HEK293 (cell line): ENCODE measurements around the gene CDC25A.

Experiments used
- BCL11A ChIP-seq: fragments of 450-650 bp; formaldehyde crosslinking; IDR thresholded peaks from 2 replicates; pipeline ENCODE4 v1.5.1; 2016; ENCODE audit warnings: low read depth, missing biosample characterization, missing genetic modification characterization
- GLIS2 ChIP-seq: fragments of 450-650 bp; formaldehyde crosslinking; IDR thresholded peaks from 2 replicates; pipeline ENCODE4 v1.5.1; 2016; ENCODE audit warnings: missing biosample characterization, missing genetic modification characterization
- KLF9 ChIP-seq: fragments of 450-650 bp; formaldehyde crosslinking; IDR thresholded peaks from 2 replicates; pipeline ENCODE4 v1.5.1; 2016; ENCODE audit warnings: missing biosample characterization, missing genetic modification characterization, low read depth
- SP2 ChIP-seq: fragments of 450-650 bp; formaldehyde crosslinking; IDR thresholded peaks from 2 replicates; pipeline ENCODE4 v1.5.1; 2016; ENCODE audit warnings: missing biosample characterization, missing genetic modification characterization
- YY1 ChIP-seq: fragments of 450-650 bp; formaldehyde crosslinking; IDR thresholded peaks from 2 replicates; pipeline ENCODE4 v1.5.1; 2018; ENCODE audit warnings: missing biosample characterization, missing genetic modification characterization
- ZBTB17 ChIP-seq: fragments of 450-650 bp; formaldehyde crosslinking; IDR thresholded peaks from 2 replicates; pipeline ENCODE4 v1.5.1; 2016; ENCODE audit warnings: missing biosample characterization, missing genetic modification characterization
- ZIC2 ChIP-seq: fragments of 450-650 bp; formaldehyde crosslinking; IDR thresholded peaks from 2 replicates; pipeline ENCODE4 v1.5.1; 2016; ENCODE audit warnings: missing biosample characterization, missing genetic modification characterization
- ZNF214 ChIP-seq: fragments of 450-650 bp; formaldehyde crosslinking; IDR thresholded peaks from 2 replicates; pipeline ENCODE4 v1.5.1; 2017; ENCODE audit warnings: missing biosample characterization, mild to moderate bottlenecking, missing genetic modification characterization, borderline replicate concordance
- ZNF24 ChIP-seq: fragments of 450-650 bp; formaldehyde crosslinking; IDR thresholded peaks from 2 replicates; pipeline ENCODE4 v1.5.1; 2016; ENCODE audit warnings: missing biosample characterization, missing genetic modification characterization
- ZNF324 ChIP-seq: fragments of 450-650 bp; formaldehyde crosslinking; IDR thresholded peaks from 2 replicates; pipeline ENCODE4 v1.5.1; 2016; ENCODE audit warnings: missing biosample characterization, missing genetic modification characterization
- ZNF335 ChIP-seq: fragments of 450-650 bp; formaldehyde crosslinking; conservative IDR thresholded peaks from 2 replicates; pipeline ENCODE4 v1.5.1; 2016; ENCODE audit warnings: missing biosample characterization, missing genetic modification characterization
- ZNF473 ChIP-seq: fragments of 450-650 bp; formaldehyde crosslinking; IDR thresholded peaks from 2 replicates; pipeline ENCODE4 v1.5.1; 2017; ENCODE audit warnings: missing biosample characterization, missing genetic modification characterization
- ZNF48 ChIP-seq: fragments of 450-650 bp; formaldehyde crosslinking; IDR thresholded peaks from 2 replicates; pipeline ENCODE4 v1.5.1; 2016; ENCODE audit warnings: missing biosample characterization, missing genetic modification characterization
- ZNF596 ChIP-seq: fragments of 450-650 bp; IDR thresholded peaks from 2 replicates; pipeline ENCODE4 v1.5.0; 2018; ENCODE audit warnings: missing biosample characterization, mild to moderate bottlenecking, missing genetic modification characterization, moderate library complexity
- ZNF623 ChIP-seq: fragments of 450-650 bp; formaldehyde crosslinking; IDR thresholded peaks from 2 replicates; pipeline ENCODE4 v1.5.1; 2016; ENCODE audit warnings: missing biosample characterization, missing genetic modification characterization
- ZNF629 ChIP-seq: fragments of 450-650 bp; formaldehyde crosslinking; IDR thresholded peaks from 2 replicates; pipeline ENCODE4 v1.5.1; 2017; ENCODE audit warnings: missing biosample characterization, missing genetic modification characterization
- ZNF660 ChIP-seq: fragments of 450-650 bp; IDR thresholded peaks from 2 replicates; pipeline ENCODE4 v1.5.1; 2018; ENCODE audit warnings: missing biosample characterization, mild to moderate bottlenecking, missing genetic modification characterization
- ZNF677 ChIP-seq: fragments of 450-650 bp; IDR thresholded peaks from 2 replicates; pipeline ENCODE4 v1.5.0; 2018; ENCODE audit warnings: missing biosample characterization, mild to moderate bottlenecking, missing genetic modification characterization, moderate library complexity
- ZNF777 ChIP-seq: fragments of 450-650 bp; formaldehyde crosslinking; IDR thresholded peaks from 2 replicates; pipeline ENCODE4 v1.5.1; 2017; ENCODE audit warnings: missing biosample characterization, missing genetic modification characterization, borderline replicate concordance
- ZXDB ChIP-seq: fragments of 450-650 bp; formaldehyde crosslinking; IDR thresholded peaks from 2 replicates; pipeline ENCODE4 v1.5.1; 2016; ENCODE audit warnings: missing biosample characterization, missing genetic modification characterization
- TF ChIP-seq, protein P1 (sequence below): fragments of 450-650 bp; formaldehyde crosslinking; IDR thresholded peaks from 2 replicates; pipeline ENCODE4 v1.5.1; 2017; ENCODE audit warnings: missing biosample characterization, missing genetic modification characterization
- TF ChIP-seq, protein P2 (sequence below): fragments of 450-650 bp; formaldehyde crosslinking; IDR thresholded peaks from 2 replicates; pipeline ENCODE4 v1.5.1; 2016; ENCODE audit warnings: missing biosample characterization, missing genetic modification characterization
- TF ChIP-seq, protein P3 (sequence below): fragments of 450-650 bp; formaldehyde crosslinking; IDR thresholded peaks from 2 replicates; pipeline ENCODE4 v1.5.1; 2016; ENCODE audit warnings: missing biosample characterization, missing genetic modification characterization
- TF ChIP-seq, protein P4 (sequence below): fragments of 450-650 bp; formaldehyde crosslinking; IDR thresholded peaks from 2 replicates; pipeline ENCODE4 v1.5.1; 2016; ENCODE audit warnings: missing biosample characterization, missing genetic modification characterization
- TF ChIP-seq, protein P5 (sequence below): fragments of 450-650 bp; formaldehyde crosslinking; IDR thresholded peaks from 2 replicates; pipeline ENCODE4 v1.5.1; 2016; ENCODE audit warnings: missing biosample characterization, missing genetic modification characterization
- TF ChIP-seq, protein P6 (sequence below): fragments of 450-650 bp; formaldehyde crosslinking; conservative IDR thresholded peaks from 2 replicates; pipeline ENCODE4 v1.5.1; 2016; ENCODE audit warnings: low read depth, missing biosample characterization, missing genetic modification characterization

The CDC25A gene

DNA sequence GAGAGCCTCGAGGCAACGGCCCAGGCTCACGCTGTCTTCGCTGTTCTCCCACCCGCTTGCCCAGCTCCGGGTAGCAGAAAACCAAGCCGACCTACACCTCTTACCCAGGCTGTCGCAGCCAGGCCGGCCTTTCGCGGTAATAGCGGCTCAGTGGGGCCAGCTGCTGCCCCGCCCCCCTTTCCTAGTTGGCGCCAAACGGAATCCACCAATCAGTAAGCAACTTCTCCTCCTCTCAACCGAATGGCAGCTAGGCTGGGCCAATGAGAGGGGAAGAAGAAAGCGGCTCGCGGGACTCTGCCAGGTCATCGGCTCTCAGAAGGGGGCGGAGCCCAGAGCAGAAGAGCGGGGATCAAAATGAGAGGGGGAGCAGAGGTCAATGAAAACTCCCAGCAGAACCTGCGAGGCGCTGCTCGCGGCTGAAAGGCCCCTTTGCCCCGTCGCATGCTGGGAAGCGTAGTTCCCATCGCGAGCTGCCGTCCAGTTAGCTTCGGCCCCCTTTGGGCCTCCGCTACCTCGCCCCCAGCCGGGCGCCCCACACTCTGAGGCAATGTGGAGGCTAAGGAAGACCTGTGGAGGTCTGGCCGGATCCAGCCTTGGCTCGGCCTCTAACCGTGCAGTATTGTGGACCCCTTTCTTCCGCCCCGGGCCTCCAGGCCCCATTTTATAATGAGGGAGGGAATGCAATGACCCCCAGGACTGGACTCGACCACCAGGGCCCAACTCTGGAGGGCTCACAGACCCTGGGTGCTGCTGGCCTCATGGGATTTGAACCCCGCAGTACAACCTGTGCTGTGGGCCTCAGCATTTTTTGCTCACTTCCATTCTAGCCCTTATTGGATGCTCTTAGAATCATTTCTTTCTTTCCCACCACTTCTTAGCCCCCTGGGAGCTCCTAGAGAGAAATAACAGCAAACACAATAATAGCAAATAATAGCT is at the start of gene CDC25A (continued):
- TF ChIP-seq ZBTB17 (tag by site-specific recombination) (peak; percentile 99), ZNF214 (no peak), ZNF660 (tag by site-specific recombination) (peak; percentile 11; the same call in 1 of the 2 replicates), ZNF324 (0 out of 2 replicates have a peak, but pooled peaks have one; percentile 49), ZNF24 (tag by site-specific recombination) (0 out of 2 replicates have a peak, but pooled peaks have one; percentile 12), ZNF48 (tag by site-specific recombination) (no peak), ZNF623 (no peak), GLIS2 (peak; percentile 76), ZNF473 (no peak), SP2 (tag by site-specific recombination) (peak; percentile 98), ZNF596 (tag by site-specific recombination) (no peak), ZNF777 (peak; percentile 57; the same call in 1 of the 2 replicates), BCL11A (no peak; the same call in 1 of the 2 replicates), KLF9 (tag by site-specific recombination) (peak; percentile 99), ZXDB (peak; percentile 57), ZNF629 (peak; percentile 49; the same call in 1 of the 2 replicates), ZNF677 (tag by site-specific recombination) (0 out of 2 replicates have a peak, but pooled peaks have one; percentile 15), ZNF335 (tag by site-specific recombination) (peak; percentile 89), ZIC2 (tag by site-specific recombination) (0 out of 2 replicates have a peak, but pooled peaks have one; percentile 15), YY1 (tag by site-specific recombination) (peak; percentile 61)
- TF ChIP-seq, protein P1, sequence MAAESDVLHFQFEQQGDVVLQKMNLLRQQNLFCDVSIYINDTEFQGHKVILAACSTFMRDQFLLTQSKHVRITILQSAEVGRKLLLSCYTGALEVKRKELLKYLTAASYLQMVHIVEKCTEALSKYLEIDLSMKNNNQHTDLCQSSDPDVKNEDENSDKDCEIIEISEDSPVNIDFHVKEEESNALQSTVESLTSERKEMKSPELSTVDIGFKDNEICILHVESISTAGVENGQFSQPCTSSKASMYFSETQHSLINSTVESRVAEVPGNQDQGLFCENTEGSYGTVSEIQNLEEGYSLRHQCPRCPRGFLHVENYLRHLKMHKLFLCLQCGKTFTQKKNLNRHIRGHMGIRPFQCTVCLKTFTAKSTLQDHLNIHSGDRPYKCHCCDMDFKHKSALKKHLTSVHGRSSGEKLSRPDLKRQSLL: no peak
- TF ChIP-seq, protein P2, sequence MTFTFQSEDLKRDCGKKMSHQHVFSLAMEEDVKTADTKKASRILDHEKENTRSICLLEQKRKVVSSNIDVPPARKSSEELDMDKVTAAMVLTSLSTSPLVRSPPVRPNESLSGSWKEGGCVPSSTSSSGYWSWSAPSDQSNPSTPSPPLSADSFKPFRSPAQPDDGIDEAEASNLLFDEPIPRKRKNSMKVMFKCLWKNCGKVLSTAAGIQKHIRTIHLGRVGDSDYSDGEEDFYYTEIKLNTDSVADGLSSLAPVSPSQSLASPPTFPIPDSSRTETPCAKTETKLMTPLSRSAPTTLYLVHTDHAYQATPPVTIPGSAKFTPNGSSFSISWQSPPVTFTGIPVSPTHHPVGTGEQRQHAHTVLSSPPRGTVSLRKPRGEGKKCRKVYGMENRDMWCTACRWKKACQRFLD (tag by site-specific recombination): 0 out of 2 replicates have a peak, but pooled peaks have one; percentile 85
- TF ChIP-seq, protein P3, sequence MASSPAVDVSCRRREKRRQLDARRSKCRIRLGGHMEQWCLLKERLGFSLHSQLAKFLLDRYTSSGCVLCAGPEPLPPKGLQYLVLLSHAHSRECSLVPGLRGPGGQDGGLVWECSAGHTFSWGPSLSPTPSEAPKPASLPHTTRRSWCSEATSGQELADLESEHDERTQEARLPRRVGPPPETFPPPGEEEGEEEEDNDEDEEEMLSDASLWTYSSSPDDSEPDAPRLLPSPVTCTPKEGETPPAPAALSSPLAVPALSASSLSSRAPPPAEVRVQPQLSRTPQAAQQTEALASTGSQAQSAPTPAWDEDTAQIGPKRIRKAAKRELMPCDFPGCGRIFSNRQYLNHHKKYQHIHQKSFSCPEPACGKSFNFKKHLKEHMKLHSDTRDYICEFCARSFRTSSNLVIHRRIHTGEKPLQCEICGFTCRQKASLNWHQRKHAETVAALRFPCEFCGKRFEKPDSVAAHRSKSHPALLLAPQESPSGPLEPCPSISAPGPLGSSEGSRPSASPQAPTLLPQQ: peak; percentile 96
- TF ChIP-seq, protein P4, sequence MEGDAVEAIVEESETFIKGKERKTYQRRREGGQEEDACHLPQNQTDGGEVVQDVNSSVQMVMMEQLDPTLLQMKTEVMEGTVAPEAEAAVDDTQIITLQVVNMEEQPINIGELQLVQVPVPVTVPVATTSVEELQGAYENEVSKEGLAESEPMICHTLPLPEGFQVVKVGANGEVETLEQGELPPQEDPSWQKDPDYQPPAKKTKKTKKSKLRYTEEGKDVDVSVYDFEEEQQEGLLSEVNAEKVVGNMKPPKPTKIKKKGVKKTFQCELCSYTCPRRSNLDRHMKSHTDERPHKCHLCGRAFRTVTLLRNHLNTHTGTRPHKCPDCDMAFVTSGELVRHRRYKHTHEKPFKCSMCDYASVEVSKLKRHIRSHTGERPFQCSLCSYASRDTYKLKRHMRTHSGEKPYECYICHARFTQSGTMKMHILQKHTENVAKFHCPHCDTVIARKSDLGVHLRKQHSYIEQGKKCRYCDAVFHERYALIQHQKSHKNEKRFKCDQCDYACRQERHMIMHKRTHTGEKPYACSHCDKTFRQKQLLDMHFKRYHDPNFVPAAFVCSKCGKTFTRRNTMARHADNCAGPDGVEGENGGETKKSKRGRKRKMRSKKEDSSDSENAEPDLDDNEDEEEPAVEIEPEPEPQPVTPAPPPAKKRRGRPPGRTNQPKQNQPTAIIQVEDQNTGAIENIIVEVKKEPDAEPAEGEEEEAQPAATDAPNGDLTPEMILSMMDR: 0 out of 2 replicates have a peak, but pooled peaks have one; percentile 19
- TF ChIP-seq, protein P5, sequence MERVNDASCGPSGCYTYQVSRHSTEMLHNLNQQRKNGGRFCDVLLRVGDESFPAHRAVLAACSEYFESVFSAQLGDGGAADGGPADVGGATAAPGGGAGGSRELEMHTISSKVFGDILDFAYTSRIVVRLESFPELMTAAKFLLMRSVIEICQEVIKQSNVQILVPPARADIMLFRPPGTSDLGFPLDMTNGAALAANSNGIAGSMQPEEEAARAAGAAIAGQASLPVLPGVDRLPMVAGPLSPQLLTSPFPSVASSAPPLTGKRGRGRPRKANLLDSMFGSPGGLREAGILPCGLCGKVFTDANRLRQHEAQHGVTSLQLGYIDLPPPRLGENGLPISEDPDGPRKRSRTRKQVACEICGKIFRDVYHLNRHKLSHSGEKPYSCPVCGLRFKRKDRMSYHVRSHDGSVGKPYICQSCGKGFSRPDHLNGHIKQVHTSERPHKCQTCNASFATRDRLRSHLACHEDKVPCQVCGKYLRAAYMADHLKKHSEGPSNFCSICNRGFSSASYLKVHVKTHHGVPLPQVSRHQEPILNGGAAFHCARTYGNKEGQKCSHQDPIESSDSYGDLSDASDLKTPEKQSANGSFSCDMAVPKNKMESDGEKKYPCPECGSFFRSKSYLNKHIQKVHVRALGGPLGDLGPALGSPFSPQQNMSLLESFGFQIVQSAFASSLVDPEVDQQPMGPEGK (tag by site-specific recombination): peak; percentile 82
- TF ChIP-seq, protein P6, sequence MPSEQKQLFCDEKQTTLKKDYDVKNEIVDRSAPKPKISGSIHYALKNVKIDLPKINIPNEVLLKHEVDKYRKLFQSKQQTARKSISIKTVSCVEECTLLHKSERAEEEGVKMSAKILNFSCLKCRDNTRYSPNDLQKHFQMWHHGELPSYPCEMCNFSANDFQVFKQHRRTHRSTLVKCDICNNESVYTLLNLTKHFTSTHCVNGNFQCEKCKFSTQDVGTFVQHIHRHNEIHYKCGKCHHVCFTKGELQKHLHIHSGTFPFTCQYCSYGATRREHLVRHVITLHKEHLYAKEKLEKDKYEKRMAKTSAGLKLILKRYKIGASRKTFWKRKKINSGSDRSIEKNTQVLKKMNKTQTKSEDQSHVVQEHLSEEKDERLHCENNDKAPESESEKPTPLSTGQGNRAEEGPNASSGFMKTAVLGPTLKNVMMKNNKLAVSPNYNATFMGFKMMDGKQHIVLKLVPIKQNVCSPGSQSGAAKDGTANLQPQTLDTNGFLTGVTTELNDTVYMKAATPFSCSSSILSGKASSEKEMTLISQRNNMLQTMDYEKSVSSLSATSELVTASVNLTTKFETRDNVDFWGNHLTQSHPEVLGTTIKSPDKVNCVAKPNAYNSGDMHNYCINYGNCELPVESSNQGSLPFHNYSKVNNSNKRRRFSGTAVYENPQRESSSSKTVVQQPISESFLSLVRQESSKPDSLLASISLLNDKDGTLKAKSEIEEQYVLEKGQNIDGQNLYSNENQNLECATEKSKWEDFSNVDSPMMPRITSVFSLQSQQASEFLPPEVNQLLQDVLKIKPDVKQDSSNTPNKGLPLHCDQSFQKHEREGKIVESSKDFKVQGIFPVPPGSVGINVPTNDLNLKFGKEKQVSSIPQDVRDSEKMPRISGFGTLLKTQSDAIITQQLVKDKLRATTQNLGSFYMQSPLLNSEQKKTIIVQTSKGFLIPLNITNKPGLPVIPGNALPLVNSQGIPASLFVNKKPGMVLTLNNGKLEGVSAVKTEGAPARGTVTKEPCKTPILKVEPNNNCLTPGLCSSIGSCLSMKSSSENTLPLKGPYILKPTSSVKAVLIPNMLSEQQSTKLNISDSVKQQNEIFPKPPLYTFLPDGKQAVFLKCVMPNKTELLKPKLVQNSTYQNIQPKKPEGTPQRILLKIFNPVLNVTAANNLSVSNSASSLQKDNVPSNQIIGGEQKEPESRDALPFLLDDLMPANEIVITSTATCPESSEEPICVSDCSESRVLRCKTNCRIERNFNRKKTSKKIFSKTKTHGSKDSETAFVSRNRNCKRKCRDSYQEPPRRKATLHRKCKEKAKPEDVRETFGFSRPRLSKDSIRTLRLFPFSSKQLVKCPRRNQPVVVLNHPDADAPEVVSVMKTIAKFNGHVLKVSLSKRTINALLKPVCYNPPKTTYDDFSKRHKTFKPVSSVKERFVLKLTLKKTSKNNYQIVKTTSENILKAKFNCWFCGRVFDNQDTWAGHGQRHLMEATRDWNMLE: peak; percentile 34
